Fibroblast of pulmonary artery (primary cell): Measurements from ENCODE around the gene PCDHGB1.

Source experiments
- DNase-seq: peaks from one replicate; pipeline ENCODE4 v3.0.0-alpha.2; 2010; ENCODE audit warnings: low read depth
- H3K4me3 ChIP-seq: replicated peaks from 2 replicates; pipeline ENCODE4 v1.5.1; 2011; ENCODE audit warnings: low read depth, mild to moderate bottlenecking, control low read depth, low read length, moderate library complexity
- TF ChIP-seq, protein P1 (sequence below): IDR thresholded peaks from 2 replicates; pipeline ENCODE4 v1.5.1; 2011; ENCODE audit warnings: mild to moderate bottlenecking, control low read depth, low read length, inconsistent platforms; ENCODE audit errors: missing control alignments

Gene PCDHGB1

GRCh38 chr5:141397756-141398551 lies 48.1 kb downstream of the PCDHGB1 start, which contains the start of gene PCDHGB5:
Gene PCDHGB5, plus strand, starts transcription at chr5:141397947. Its CDS starts 181 bp downstream, at chr5:141398128.
- H3K4me3 ChIP-seq = peak within 1 kb of the TSS; percentile 50
- TF ChIP-seq, protein P1, sequence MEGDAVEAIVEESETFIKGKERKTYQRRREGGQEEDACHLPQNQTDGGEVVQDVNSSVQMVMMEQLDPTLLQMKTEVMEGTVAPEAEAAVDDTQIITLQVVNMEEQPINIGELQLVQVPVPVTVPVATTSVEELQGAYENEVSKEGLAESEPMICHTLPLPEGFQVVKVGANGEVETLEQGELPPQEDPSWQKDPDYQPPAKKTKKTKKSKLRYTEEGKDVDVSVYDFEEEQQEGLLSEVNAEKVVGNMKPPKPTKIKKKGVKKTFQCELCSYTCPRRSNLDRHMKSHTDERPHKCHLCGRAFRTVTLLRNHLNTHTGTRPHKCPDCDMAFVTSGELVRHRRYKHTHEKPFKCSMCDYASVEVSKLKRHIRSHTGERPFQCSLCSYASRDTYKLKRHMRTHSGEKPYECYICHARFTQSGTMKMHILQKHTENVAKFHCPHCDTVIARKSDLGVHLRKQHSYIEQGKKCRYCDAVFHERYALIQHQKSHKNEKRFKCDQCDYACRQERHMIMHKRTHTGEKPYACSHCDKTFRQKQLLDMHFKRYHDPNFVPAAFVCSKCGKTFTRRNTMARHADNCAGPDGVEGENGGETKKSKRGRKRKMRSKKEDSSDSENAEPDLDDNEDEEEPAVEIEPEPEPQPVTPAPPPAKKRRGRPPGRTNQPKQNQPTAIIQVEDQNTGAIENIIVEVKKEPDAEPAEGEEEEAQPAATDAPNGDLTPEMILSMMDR = peak; percentile 64
- DNase-seq = peak; percentile 78

DNA sequence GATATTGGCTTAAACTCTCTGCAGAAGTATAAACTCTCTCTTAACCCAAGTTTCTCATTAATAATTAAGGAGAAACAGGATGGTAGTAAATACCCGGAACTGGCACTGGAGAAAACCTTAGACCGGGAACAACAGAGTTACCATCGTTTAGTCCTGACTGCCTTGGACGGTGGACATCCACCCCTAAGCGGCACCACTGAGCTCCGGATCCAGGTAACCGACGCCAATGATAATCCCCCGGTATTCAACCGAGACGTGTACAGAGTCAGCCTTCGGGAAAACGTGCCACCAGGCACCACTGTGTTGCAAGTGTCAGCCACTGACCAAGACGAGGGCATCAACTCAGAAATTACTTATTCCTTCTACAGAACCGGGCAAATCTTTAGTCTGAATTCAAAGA lies 48.7 kb downstream of the PCDHGB1 start:
- DNase-seq = no peak
- TF ChIP-seq, protein P1 = no peak
- peak overlapping the region; percentile 28 for H3K4me3 ChIP-seq

DNA sequence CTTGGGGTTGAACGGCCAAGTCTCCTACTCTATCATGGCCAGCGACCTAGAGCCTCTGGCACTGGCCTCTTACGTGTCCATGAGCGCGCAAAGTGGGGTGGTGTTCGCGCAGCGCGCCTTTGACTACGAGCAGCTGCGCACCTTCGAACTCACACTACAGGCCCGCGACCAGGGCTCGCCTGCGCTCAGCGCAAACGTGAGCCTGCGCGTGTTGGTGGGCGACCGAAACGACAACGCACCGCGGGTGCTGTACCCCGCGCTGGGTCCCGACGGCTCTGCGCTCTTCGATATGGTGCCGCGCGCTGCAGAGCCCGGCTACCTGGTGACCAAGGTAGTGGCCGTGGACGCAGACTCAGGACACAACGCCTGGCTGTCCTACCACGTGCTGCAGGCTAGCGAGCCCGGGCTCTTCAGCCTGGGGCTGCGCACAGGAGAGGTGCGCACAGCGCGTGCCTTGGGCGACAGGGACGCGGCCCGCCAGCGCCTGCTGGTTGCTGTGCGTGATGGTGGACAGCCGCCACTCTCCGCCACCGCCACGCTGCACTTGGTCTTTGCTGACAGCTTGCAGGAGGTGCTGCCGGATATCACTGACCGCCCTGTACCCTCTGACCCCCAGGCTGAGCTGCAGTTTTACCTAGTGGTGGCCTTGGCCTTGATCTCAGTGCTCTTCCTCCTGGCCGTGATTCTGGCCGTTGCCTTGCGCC lies 49.8 kb downstream of the PCDHGB1 start:
- no peak for DNase-seq
- TF ChIP-seq, protein P1 = no peak
- H3K4me3 ChIP-seq = peak overlapping the region; percentile 12
